Ovary (tissue), 3 donors: ENCODE measurements around the gene TSTD2.

Experiments
- CTCF ChIP-seq, 3 donors: fragments of 450-650 bp in 2 of 3; fragments of 200-600 bp in 1 of 3; IDR thresholded peaks; one replicate each; pipeline versions ENCODE4 v1.5.1 to v1.8.0; 2016 to 2022; ENCODE audit warnings: antibody characterized with exemption in 3 of 3, mild to moderate bottlenecking in 1 of 3
- EP300 ChIP-seq: sonication (generic); formaldehyde crosslinking; IDR thresholded peaks from one replicate; pipeline ENCODE4 v1.6.1; 2017; ENCODE audit warnings: antibody characterized with exemption
- POLR2A ChIP-seq: fragments of 450-650 bp; IDR thresholded peaks from one replicate; pipeline ENCODE4 v1.6.1; 2017; ENCODE audit warnings: antibody characterized with exemption, mild to moderate bottlenecking, moderate library complexity
- donor health status: DM: no; HTN: no; CAD: no.

GRCh38 chr9:97558701-97559101 lies 74.5 kb downstream of the TSTD2 start:
- TF ChIP-seq CTCF (IDR thresholded peaks at IDR 0.05), result no peak
- no peak for TF ChIP-seq POLR2A
- no peak for TF ChIP-seq EP300
